DOHH2 (cell line): ENCODE results near the gene ZNF502.

Experiments used
- CTCF ChIP-seq: fragments of 200-600 bp; sonication (generic); IDR thresholded peaks from one replicate; pipeline ENCODE4 v1.5.1; 2014; ENCODE audit warnings: antibody characterized with exemption, mild to moderate bottlenecking, low read depth, low read length; ENCODE audit not compliant: poor library complexity, severe bottlenecking
- EZH2phosphoT487 ChIP-seq: fragments of 200-600 bp; sonication (generic); IDR thresholded peaks from 2 replicates; pipeline ENCODE4 v1.6.1; 2017; ENCODE audit warnings: borderline replicate concordance, mild to moderate bottlenecking, antibody characterized with exemption, low read length, moderate library complexity, mixed read lengths

- TF ChIP-seq CTCF (no peak), EZH2phosphoT487 (no peak)
Measured at GRCh38 chr3:44764248-44764647, 51.8 kb downstream of the ZNF502 start.
